Measurements from ENCODE around the gene MTRFR.

The MTRFR gene

GRCh38 chr12:123283461-123283860 is 50.2 kb downstream of the MTRFR start:
- no peak overlapping the region for H2AFZ ChIP-seq (ENCODE audit: low read depth)
- H3K79me2 ChIP-seq (ENCODE audit: insufficient read depth, low read depth): no peaks in the 10 kb centered on the region
- H3K9ac ChIP-seq: no peak overlapping the region
- no peak overlapping the region for H3K27ac ChIP-seq
- no peaks in the 10 kb centered on the region for H4K20me1 ChIP-seq (ENCODE audit: insufficient read depth)
- no peak overlapping the region for H3K4me3 ChIP-seq (IDR thresholded peaks at IDR 0.05; ENCODE audit: insufficient read depth, low read depth, low read length)
- no peaks in the 10 kb centered on the region for H3K36me3 ChIP-seq (ENCODE audit: insufficient read depth)
- no peak overlapping the region for H3K4me2 ChIP-seq
- no peak for TF ChIP-seq CTCF (conservative IDR thresholded peaks at IDR 0.05; ENCODE audit: low read depth, low read length)
- peaks cover 5% of the 10 kb centered on the region for H3K4me1 ChIP-seq (ENCODE audit: low read depth, poor library complexity, severe bottlenecking)
- H3K27me3 ChIP-seq (ENCODE audit: insufficient read depth, low read depth): no peaks in the 10 kb centered on the region

GRCh38 chr12:123284669-123285068 is 51.4 kb downstream of the MTRFR start:
- TF ChIP-seq CTCF (conservative IDR thresholded peaks at IDR 0.05; ENCODE audit: low read depth, low read length): no peak
- Histone ChIP-seq H3K4me3 (IDR thresholded peaks at IDR 0.05; ENCODE audit: insufficient read depth, low read depth, low read length) (no peak overlapping the region), H3K4me2 (no peak overlapping the region), H3K9ac (no peak overlapping the region), H3K79me2 (ENCODE audit: insufficient read depth, low read depth) (no peaks in the 10 kb centered on the region), H3K27me3 (ENCODE audit: insufficient read depth, low read depth) (no peaks in the 10 kb centered on the region), H3K4me1 (ENCODE audit: low read depth, poor library complexity, severe bottlenecking) (no peaks in the 10 kb centered on the region), H2AFZ (ENCODE audit: low read depth) (no peak overlapping the region), H3K36me3 (ENCODE audit: insufficient read depth) (no peaks in the 10 kb centered on the region), H3K27ac (no peak overlapping the region), H4K20me1 (ENCODE audit: insufficient read depth) (no peaks in the 10 kb centered on the region)

GRCh38 chr12:123286652-123287373 is 53.6 kb downstream of the MTRFR start:
- H3K4me2 ChIP-seq: no peak overlapping the region
- no peaks in the 10 kb centered on the region for H3K4me1 ChIP-seq (ENCODE audit: low read depth, poor library complexity, severe bottlenecking)
- no peak overlapping the region for H3K27ac ChIP-seq
- TF ChIP-seq CTCF (conservative IDR thresholded peaks at IDR 0.05; ENCODE audit: low read depth, low read length): no peak
- H3K36me3 ChIP-seq (ENCODE audit: insufficient read depth): no peaks in the 10 kb centered on the region
- no peak overlapping the region for H3K9ac ChIP-seq
- H2AFZ ChIP-seq (ENCODE audit: low read depth): no peak overlapping the region
- H3K4me3 ChIP-seq (IDR thresholded peaks at IDR 0.05; ENCODE audit: insufficient read depth, low read depth, low read length): no peak overlapping the region
- no peaks in the 10 kb centered on the region for H4K20me1 ChIP-seq (ENCODE audit: insufficient read depth)
- no peaks in the 10 kb centered on the region for H3K27me3 ChIP-seq (ENCODE audit: insufficient read depth, low read depth)
- H3K79me2 ChIP-seq (ENCODE audit: insufficient read depth, low read depth): no peaks in the 10 kb centered on the region

- H3K36me3 ChIP-seq (ENCODE audit: insufficient read depth): no peaks in the 10 kb centered on the region
- H3K9ac ChIP-seq: no peak overlapping the region
- H3K27me3 ChIP-seq (ENCODE audit: insufficient read depth, low read depth): no peaks in the 10 kb centered on the region
- TF ChIP-seq CTCF (conservative IDR thresholded peaks at IDR 0.05; ENCODE audit: low read depth, low read length): no peak
- no peak overlapping the region for H3K4me3 ChIP-seq (IDR thresholded peaks at IDR 0.05; ENCODE audit: insufficient read depth, low read depth, low read length)
- H3K4me1 ChIP-seq (ENCODE audit: low read depth, poor library complexity, severe bottlenecking): no peaks in the 10 kb centered on the region
- H3K4me2 ChIP-seq: no peak overlapping the region
- no peaks in the 10 kb centered on the region for H4K20me1 ChIP-seq (ENCODE audit: insufficient read depth)
- H2AFZ ChIP-seq (ENCODE audit: low read depth): no peak overlapping the region
- H3K27ac ChIP-seq: no peak overlapping the region
- no peaks in the 10 kb centered on the region for H3K79me2 ChIP-seq (ENCODE audit: insufficient read depth, low read depth)
These were observed 55.6 kb downstream of the MTRFR start for GRCh38 chr12:123288751-123289346.
